ENCODE results near the gene CHST5. TPM values are rescaled to one million over a fixed set of nuclear protein-coding genes. Genes with fewer than 3 reads are reported as not detected.

The CHST5 gene
- total RNA-seq, 2 donors from 2014 or later, result 0.56 TPM; not detected in 1

- peak overlapping the region in 1 of 2 donors; percentile 19 for H3K27ac ChIP-seq
- no peaks in the 10 kb centered on the region for H3K27me3 ChIP-seq (replicated peaks; ENCODE audit: insufficient read depth)
- H3K4me3 ChIP-seq, result no peak overlapping the region
- ATAC-seq (ENCODE audit: insufficient number of reproducible peaks, low FRiP score, low read depth), result no peak
- H3K4me1 ChIP-seq (ENCODE audit: control insufficient read depth in 1 of 2, low read depth in 2 of 2), result peaks cover 3 to 22% of the 10 kb centered on the region in 2 donors
- H3K9me3 ChIP-seq, result no peaks in the 10 kb centered on the region
- no peak for DNase-seq (ENCODE audit: low spot score)
- H3K36me3 ChIP-seq, result peaks cover 35% of the 10 kb centered on the region
- no peak for TF ChIP-seq CTCF (IDR thresholded peaks at IDR 0.05)
Measured at GRCh38 chr16:75576384-75576811, 40.5 kb upstream of the CHST5 start.

- TF ChIP-seq CTCF (IDR thresholded peaks at IDR 0.05), result no peak
- Histone ChIP-seq H3K4me1 (ENCODE audit: control insufficient read depth in 1 of 2, low read depth in 2 of 2) (peaks cover 6 to 27% of the 10 kb centered on the region in 2 donors), H3K4me3 (no peak overlapping the region), H3K27me3 (replicated peaks; ENCODE audit: insufficient read depth) (no peaks in the 10 kb centered on the region), H3K27ac (peak overlapping the region in 1 of 2 donors; percentile 19), H3K36me3 (peaks cover 39% of the 10 kb centered on the region), H3K9me3 (no peaks in the 10 kb centered on the region)
- DNase-seq (ENCODE audit: low spot score) (no peak), ATAC-seq (ENCODE audit: insufficient number of reproducible peaks, low FRiP score, low read depth) (no peak)
Measured at GRCh38 chr16:75575958-75576357, 40.0 kb upstream of the CHST5 start.

- no peak overlapping the region for H3K4me3 ChIP-seq
- no peak overlapping the region for H3K27ac ChIP-seq
- no peak for DNase-seq (ENCODE audit: low spot score)
- ATAC-seq (ENCODE audit: insufficient number of reproducible peaks, low FRiP score, low read depth), result no peak
- H3K9me3 ChIP-seq, result no peaks in the 10 kb centered on the region
- H3K36me3 ChIP-seq, result peaks cover 36% of the 10 kb centered on the region
- H3K4me1 ChIP-seq (ENCODE audit: control insufficient read depth in 1 of 2, low read depth in 2 of 2), result peaks cover 10 to 47% of the 10 kb centered on the region in 2 donors
- TF ChIP-seq CTCF (IDR thresholded peaks at IDR 0.05), result no peak
- no peaks in the 10 kb centered on the region for H3K27me3 ChIP-seq (replicated peaks; ENCODE audit: insufficient read depth)
Measured at GRCh38 chr16:75573955-75574354, 38.0 kb upstream of the CHST5 start.

- peaks cover 36% of the 10 kb centered on the region for H3K36me3 ChIP-seq
- TF ChIP-seq CTCF (IDR thresholded peaks at IDR 0.05), result no peak
Measured at GRCh38 chr16:75572864-75573542, 37.1 kb upstream of the CHST5 start.

GRCh38 chr16:75570396-75571065 is 34.6 kb upstream of the CHST5 start:
- Histone ChIP-seq H3K27ac (peak overlapping the region in 1 of 2 donors; percentile 54), H3K4me1 (ENCODE audit: control insufficient read depth in 1 of 2, low read depth in 2 of 2) (peaks cover 30 to 72% of the 10 kb centered on the region in 2 donors), H3K27me3 (replicated peaks; ENCODE audit: insufficient read depth) (no peaks in the 10 kb centered on the region), H3K9me3 (no peaks in the 10 kb centered on the region), H3K4me3 (no peak overlapping the region), H3K36me3 (peaks cover 23% of the 10 kb centered on the region)
- DNase-seq (ENCODE audit: low spot score) (no peak), ATAC-seq (ENCODE audit: insufficient number of reproducible peaks, low FRiP score, low read depth) (no peak)
- no peak for TF ChIP-seq CTCF (IDR thresholded peaks at IDR 0.05)

More at GRCh38 chr16:75572864-75573542, 37.1 kb upstream of the CHST5 start:
- peaks cover 19 to 56% of the 10 kb centered on the region in 2 donors for H3K4me1 ChIP-seq (ENCODE audit: control insufficient read depth in 1 of 2, low read depth in 2 of 2)
- H3K4me3 ChIP-seq, result no peak overlapping the region
- ATAC-seq (ENCODE audit: insufficient number of reproducible peaks, low FRiP score, low read depth) (no peak), DNase-seq (ENCODE audit: low spot score) (no peak)
- no peaks in the 10 kb centered on the region for H3K27me3 ChIP-seq (replicated peaks; ENCODE audit: insufficient read depth)
- no peak overlapping the region for H3K27ac ChIP-seq
- H3K9me3 ChIP-seq, result no peaks in the 10 kb centered on the region

Measured in thoracic aorta (tissue), 2 donors.